ENCODE data around the gene TCN2. TPM values are rescaled to one million over a fixed set of nuclear protein-coding genes. Genes with fewer than 3 reads are reported as not detected.
"Not testable (repeated sequence)": the region's sequence is repeated elsewhere in the genome, so short reads cannot be mapped to it uniquely, and the experiment has no call there.

Gene TCN2
- total RNA-seq, 1 donor from 2014 or later, result 14.5 TPM

DNA sequence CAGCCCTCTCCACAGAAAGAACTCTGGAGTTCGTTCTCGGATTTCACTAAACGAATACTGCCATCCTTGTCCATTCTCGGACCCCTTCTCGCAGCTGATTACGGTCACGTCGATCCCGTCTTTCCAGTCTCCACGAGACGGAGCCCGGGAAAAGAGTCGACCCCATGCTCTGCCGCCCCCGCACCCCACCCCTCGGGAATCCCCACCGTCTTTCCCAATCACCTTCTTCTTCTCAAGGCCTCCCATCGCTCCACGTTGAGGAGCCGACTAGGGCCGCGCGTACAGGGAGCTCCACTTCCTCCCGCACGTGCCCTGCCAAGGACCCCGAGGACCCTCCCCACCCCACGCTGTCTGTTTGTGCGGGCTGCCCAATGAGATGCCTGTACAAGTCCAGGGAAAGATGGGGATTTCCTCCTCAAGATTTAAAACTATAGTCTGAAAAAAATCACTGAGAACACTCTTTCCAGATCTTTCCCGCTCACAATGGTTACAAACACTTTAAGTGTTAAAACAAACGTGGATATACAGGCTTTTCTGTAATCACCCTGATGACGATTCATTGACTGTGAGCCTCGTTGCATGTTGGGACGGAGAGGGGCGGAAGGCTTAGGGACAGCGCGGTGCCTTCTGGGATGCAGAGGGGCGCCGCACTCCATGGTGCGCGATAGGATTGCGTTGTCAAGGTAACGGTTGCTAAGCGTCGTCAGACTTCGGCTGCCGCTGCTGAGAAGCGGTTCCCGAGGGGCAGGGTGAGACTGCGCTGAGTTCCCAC, 15.2 kb upstream of the TCN2 start, which contains the start of gene PES1:
TSS of gene PES1 (minus strand) at position 323 of the 772 bp plus-strand sequence. CDS start at position 246, 77 bp downstream.
- Mint-ChIP-seq H3K36me3 (peaks cover 4% of the 10 kb centered on the region), H3K9me3 (no peaks in the 10 kb centered on the region), H3K27ac (no peak within 1 kb of the TSS), H3K4me3 (no peak within 1 kb of the TSS), H3K4me1 (ENCODE audit: unreplicated experiment) (no peaks in the 10 kb centered on the region), H3K27me3 (peaks cover 17% of the 10 kb centered on the region)
- DNase-seq (ENCODE audit: extremely low spot score, unreplicated experiment), result peak; percentile 92
- TF ChIP-seq, protein P1, sequence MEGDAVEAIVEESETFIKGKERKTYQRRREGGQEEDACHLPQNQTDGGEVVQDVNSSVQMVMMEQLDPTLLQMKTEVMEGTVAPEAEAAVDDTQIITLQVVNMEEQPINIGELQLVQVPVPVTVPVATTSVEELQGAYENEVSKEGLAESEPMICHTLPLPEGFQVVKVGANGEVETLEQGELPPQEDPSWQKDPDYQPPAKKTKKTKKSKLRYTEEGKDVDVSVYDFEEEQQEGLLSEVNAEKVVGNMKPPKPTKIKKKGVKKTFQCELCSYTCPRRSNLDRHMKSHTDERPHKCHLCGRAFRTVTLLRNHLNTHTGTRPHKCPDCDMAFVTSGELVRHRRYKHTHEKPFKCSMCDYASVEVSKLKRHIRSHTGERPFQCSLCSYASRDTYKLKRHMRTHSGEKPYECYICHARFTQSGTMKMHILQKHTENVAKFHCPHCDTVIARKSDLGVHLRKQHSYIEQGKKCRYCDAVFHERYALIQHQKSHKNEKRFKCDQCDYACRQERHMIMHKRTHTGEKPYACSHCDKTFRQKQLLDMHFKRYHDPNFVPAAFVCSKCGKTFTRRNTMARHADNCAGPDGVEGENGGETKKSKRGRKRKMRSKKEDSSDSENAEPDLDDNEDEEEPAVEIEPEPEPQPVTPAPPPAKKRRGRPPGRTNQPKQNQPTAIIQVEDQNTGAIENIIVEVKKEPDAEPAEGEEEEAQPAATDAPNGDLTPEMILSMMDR (conservative IDR thresholded peaks at IDR 0.05), result no peak

DNA sequence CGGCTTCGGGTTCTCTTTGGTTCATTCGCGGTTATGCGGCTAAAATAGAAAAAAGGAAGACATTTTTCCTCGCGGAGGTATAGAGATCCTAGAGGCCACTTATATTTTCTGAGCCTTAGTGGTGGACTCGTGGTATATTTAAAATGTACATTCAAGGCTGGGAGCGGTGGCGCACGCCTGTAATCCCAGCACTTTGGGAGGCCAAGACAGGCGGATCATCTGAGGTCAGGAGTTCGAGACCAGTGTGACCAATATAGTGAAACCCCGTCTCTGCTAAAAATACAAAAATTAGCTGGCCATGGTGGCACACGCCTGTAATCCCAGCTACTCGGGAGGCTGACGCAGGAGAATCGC, 14.6 kb upstream of the TCN2 start:
- H3K4me1 Mint-ChIP-seq (ENCODE audit: unreplicated experiment); H3K9me3 Mint-ChIP-seq; H3K36me3 Mint-ChIP-seq; H3K27ac Mint-ChIP-seq; H3K4me3 Mint-ChIP-seq; DNase-seq (ENCODE audit: extremely low spot score, unreplicated experiment): not testable (repeated sequence)
- peaks cover 17% of the 10 kb centered on the region for H3K27me3 Mint-ChIP-seq

DNA sequence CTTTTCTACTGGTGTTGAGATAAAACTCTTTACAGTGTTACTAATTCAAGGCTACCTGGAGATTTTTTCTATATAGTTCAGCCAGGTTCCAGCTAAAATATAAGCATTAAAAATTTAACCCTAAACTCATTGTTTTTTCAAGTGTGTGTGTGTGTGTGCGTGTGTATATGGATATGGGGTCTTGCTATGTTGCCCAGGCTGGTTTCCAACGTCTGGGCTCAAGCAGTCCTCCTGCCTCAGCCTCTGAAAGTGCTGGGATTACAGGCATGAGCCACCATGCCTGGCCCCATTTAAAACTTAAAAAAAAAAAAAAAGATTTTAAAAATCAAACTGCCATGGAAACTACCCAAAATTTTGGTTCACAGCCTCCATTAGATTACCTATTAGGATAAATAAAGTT, 10.8 kb upstream of the TCN2 start:
- no peaks in the 10 kb centered on the region for H3K9me3 Mint-ChIP-seq
- H3K36me3 Mint-ChIP-seq, result no peaks in the 10 kb centered on the region
- DNase-seq (ENCODE audit: extremely low spot score, unreplicated experiment), result no peak
- H3K27ac Mint-ChIP-seq, result no peak overlapping the region
- peaks cover 17% of the 10 kb centered on the region for H3K27me3 Mint-ChIP-seq
- H3K4me3 Mint-ChIP-seq, result no peak overlapping the region
- TF ChIP-seq, protein P1 (conservative IDR thresholded peaks at IDR 0.05), result no peak
- H3K4me1 Mint-ChIP-seq (ENCODE audit: unreplicated experiment), result no peaks in the 10 kb centered on the region

DNA sequence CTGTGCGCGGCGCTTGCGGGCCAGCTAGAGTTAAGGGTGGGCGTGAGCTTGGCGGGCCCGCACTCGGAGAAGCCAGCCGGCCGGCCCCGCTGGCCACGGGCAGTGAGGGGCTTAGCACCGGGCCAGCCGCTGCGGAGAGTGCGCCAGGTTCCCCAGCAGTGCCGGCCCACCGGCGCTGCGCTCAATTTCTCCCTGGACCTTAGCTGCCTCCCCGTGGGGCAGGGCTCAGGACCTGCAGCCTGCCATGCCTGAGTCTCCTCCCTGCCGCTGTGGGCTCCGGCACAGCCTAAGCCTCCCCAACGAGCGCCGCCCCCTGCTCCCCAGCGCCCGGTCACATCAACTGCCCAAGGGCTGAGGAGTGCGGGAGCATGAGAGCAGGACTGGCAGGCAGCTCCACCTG, 10.1 kb upstream of the TCN2 start:
- DNase-seq (ENCODE audit: extremely low spot score, unreplicated experiment), result no peak
- peaks cover 17% of the 10 kb centered on the region for H3K27me3 Mint-ChIP-seq
- no peaks in the 10 kb centered on the region for H3K36me3 Mint-ChIP-seq
- TF ChIP-seq, protein P1 (conservative IDR thresholded peaks at IDR 0.05), result no peak
- H3K4me1 Mint-ChIP-seq (ENCODE audit: unreplicated experiment), result no peaks in the 10 kb centered on the region
- H3K27ac Mint-ChIP-seq, result no peak overlapping the region
- no peak overlapping the region for H3K4me3 Mint-ChIP-seq
- H3K9me3 Mint-ChIP-seq, result no peaks in the 10 kb centered on the region

DNA sequence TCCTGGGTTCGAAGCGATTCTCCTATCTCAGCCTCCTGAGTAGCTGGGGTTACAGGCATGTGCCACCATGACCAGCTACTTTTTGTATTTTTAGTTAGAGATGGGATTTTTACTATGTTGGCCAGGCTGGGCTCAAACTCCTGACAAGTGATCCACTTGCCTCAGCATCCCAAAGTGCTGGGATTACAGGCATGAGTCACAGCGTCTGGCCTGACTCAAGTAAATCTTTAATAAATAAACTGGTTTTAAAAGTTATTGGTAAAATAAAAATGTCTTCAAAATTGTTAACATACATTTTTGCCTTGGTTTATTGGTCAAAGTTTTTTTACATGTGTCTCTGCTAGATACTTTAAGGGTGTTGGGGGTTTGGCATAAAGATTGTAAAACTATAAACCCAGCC, 8.0 kb upstream of the TCN2 start:
- no peak overlapping the region for H3K27ac Mint-ChIP-seq
- no peaks in the 10 kb centered on the region for H3K36me3 Mint-ChIP-seq
- peaks cover 4% of the 10 kb centered on the region for H3K4me1 Mint-ChIP-seq (ENCODE audit: unreplicated experiment)
- no peaks in the 10 kb centered on the region for H3K9me3 Mint-ChIP-seq
- TF ChIP-seq, protein P1 (conservative IDR thresholded peaks at IDR 0.05), result no peak
- peaks cover 12% of the 10 kb centered on the region for H3K27me3 Mint-ChIP-seq
- no peak for DNase-seq (ENCODE audit: extremely low spot score, unreplicated experiment)
- no peak overlapping the region for H3K4me3 Mint-ChIP-seq

DNA sequence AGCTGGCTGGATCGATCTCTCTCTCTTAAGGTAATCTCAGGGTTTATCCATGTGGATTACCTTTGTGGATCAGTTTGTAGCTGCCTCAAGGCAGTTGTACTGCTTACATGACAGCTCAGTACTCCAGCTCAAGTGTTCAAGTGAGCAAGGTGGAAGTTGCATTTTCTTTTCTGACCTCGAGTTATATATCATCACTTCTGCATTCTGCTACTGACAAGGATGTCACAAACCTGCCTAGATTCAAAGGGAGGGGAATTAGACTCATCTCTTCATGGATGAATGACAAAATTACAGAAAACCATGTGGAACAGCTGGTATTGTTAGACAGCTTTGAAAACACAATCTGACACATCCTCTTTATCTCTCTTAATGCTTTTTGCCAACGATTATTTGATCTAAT, 6.1 kb upstream of the TCN2 start:
- DNase-seq (ENCODE audit: extremely low spot score, unreplicated experiment), result no peak
- Mint-ChIP-seq H3K36me3 (no peaks in the 10 kb centered on the region), H3K27ac (no peak overlapping the region), H3K9me3 (no peaks in the 10 kb centered on the region), H3K27me3 (peaks cover 5% of the 10 kb centered on the region), H3K4me1 (ENCODE audit: unreplicated experiment) (peaks cover 11% of the 10 kb centered on the region), H3K4me3 (no peak overlapping the region)
- TF ChIP-seq, protein P1 (conservative IDR thresholded peaks at IDR 0.05), result no peak
